22Rv1 (cell line): ENCODE measurements around the gene KCNS1.

Source experiments
- CTCF ChIP-seq: fragments of 450-650 bp; IDR thresholded peaks from 2 replicates; pipeline ENCODE4 v1.5.1; 2017; ENCODE audit warnings: mild to moderate bottlenecking
- ZFX ChIP-seq: fragments of 450-650 bp; IDR thresholded peaks from 2 replicates; pipeline ENCODE4 v1.6.1; 2017; ENCODE audit warnings: antibody characterized with exemption, borderline replicate concordance

GRCh38 chr20:45092898-45093297 lies 8.0 kb downstream of the KCNS1 start:
- no peak for TF ChIP-seq CTCF
- TF ChIP-seq ZFX = no peak
